HG03066 (cell line): ENCODE data around the gene CTNNA1.

Experiments
- ATAC-seq: cut with Tn5 transposase; IDR thresholded peaks from one replicate; pipeline ENCODE4 v1.9.1; 2021; ENCODE audit warnings: low read depth; ENCODE audit not compliant: unreplicated experiment

CTNNA1 gene

GRCh38 chr5:138843316-138844124 lies 90.3 kb downstream of the CTNNA1 start:
- no peak for ATAC-seq

- no peak for ATAC-seq
Measured at GRCh38 chr5:138844125-138844461, 90.9 kb downstream of the CTNNA1 start.

- no peak for ATAC-seq
Measured at GRCh38 chr5:138844812-138845513, 91.7 kb downstream of the CTNNA1 start.

- no peak for ATAC-seq
Measured at GRCh38 chr5:138849439-138849838, 96.2 kb downstream of the CTNNA1 start.

- ATAC-seq = no peak
Measured at GRCh38 chr5:138849882-138850281, 96.7 kb downstream of the CTNNA1 start.

GRCh38 chr5:138850865-138851435 lies 97.7 kb downstream of the CTNNA1 start:
- ATAC-seq = no peak

- no peak for ATAC-seq
Measured at GRCh38 chr5:138853132-138853531, 99.9 kb downstream of the CTNNA1 start.

GRCh38 chr5:138867011-138867410 lies 113.8 kb downstream of the CTNNA1 start:
- no peak for ATAC-seq

GRCh38 chr5:138869038-138869437 lies 115.8 kb downstream of the CTNNA1 start:
- no peak for ATAC-seq

- ATAC-seq = no peak
Measured at GRCh38 chr5:138869763-138870500, 116.7 kb downstream of the CTNNA1 start.

GRCh38 chr5:138870611-138871010 lies 117.4 kb downstream of the CTNNA1 start:
- ATAC-seq = no peak

GRCh38 chr5:138872841-138873465 lies 119.7 kb downstream of the CTNNA1 start:
- no peak for ATAC-seq

GRCh38 chr5:138873466-138874221 lies 120.4 kb downstream of the CTNNA1 start:
- no peak for ATAC-seq

GRCh38 chr5:138874241-138874640 lies 121.0 kb downstream of the CTNNA1 start:
- no peak for ATAC-seq

- ATAC-seq = no peak
Measured at GRCh38 chr5:138874771-138875551, 121.7 kb downstream of the CTNNA1 start, which contains the start of gene LRRTM2. TSS of gene LRRTM2 (minus strand) at chr5:138875335. CDS start at chr5:138874911, 424 bp downstream.

- no peak for ATAC-seq
Measured at GRCh38 chr5:138875552-138875875, 122.3 kb downstream of the CTNNA1 start.

GRCh38 chr5:138875946-138876345 lies 122.7 kb downstream of the CTNNA1 start:
- no peak for ATAC-seq

GRCh38 chr5:138876811-138877210 lies 123.6 kb downstream of the CTNNA1 start:
- no peak for ATAC-seq
